Activated CD4-positive, alpha-beta T cell treated with anti-CD3 and anti-CD28 coated beads, Interleukin-2, amount 50 U/mL, for 48 hours (primary cell): Measurements from ENCODE around the gene UTS2R.
"Not testable (repeated sequence)": the region's sequence is repeated elsewhere in the genome, so short reads cannot be mapped to it uniquely, and the experiment has no call there.

Experiments used
- DNase-seq, 2 experiments: peaks; one replicate each; pipeline ENCODE4 v3.0.0-alpha.2; 2020

The UTS2R gene

GRCh38 chr17:82355770-82356427, 15.7 kb upstream of the UTS2R start:
- DNase-seq, result no peak

GRCh38 chr17:82356845-82357355, 14.7 kb upstream of the UTS2R start:
- no peak for DNase-seq

DNA sequence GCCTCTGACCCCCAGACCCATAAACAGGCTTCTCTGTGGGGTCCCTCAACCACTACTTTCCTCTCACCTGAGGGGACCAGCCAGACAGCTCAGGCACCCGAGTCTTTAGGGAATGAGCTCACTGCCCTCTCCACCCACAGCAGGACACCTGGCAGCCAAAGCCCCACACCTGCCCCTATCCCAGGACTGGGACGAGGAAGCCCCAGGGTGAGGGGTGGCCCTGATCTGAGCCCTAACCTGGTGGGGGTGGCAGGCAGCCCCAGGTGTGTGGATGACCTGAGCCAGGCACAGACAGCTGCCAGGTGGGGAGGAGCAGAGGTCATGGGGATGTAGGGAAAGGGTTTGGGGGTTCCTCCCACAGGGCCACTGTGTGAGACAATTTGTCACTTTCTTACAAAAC, 14.2 kb upstream of the UTS2R start:
- DNase-seq, result no peak

- DNase-seq, result no peak
These were observed 12.9 kb upstream of the UTS2R start, which contains the start of gene TEX19 for GRCh38 chr17:82358465-82359350. TSS of gene TEX19 (plus strand) at chr17:82359247. CDS start at chr17:82362151, 2,904 bp downstream.

DNA sequence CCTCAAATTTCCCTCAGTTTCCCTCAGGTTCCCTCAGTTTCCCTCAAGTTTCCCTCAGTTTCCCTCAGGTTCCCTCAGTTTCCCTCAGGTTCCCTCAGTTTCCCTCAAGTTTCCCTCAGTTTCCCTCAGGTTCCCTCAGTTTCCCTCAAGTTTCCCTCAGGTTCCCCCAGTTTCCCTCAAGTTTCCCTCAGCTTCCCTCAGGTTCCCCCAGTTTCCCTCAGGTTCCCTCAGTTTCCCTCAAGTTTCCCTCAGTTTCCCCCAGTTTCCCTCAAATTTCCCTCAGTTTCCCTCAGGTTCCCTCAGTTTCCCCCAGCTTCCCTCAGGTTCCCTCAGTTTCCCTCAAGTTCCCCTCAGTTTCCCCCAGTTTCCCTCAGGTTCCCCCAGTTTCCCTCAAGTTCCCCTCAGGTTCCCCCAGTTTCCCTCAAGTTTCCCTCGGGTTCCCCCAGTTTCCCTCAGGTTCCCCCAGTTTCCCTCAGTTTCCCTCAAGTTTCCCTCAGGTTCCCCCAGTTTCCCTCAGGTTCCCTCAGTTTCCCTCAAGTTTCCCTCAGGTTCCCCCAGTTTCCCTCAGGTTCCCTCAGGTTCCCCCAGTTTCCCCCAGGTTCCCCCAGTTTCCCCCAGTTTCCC, 12.0 kb upstream of the UTS2R start:
- DNase-seq, result not testable (repeated sequence)

- DNase-seq, result no peak
These were observed 9.5 kb upstream of the UTS2R start for GRCh38 chr17:82361885-82362633.

DNA sequence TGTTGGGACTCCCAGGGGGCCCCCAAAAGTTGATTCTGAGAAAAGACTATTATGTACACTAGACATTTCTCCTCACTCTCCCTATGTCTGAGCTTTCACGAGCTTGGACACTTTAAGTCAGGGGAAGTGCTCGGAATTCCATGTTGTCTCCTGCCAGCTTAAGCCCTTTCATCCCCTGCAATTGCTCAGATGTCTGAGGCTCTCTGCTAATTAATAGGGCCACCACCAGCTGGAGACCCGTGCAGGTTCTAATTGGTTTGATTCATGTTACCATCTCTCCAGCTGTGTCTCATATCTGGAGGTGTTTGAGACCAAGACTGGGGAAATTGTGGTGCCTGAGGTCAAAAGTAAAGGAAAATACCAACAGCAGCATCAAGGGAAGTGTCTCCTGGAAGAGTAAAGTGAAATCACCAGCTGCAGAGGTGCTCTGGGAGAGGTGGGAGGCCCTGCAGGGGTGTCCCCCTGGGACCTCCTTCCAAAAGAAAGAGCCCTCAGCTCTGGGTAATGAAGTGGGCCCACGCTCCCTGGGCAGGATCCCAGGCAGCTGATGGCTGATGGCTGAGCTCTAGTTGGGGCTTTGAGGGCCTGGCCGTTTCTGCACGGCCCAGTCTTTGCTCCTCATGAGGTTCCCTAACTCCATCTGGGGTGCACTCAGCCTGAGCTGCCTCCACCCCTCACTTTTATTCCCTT, 5.8 kb upstream of the UTS2R start:
- no peak for DNase-seq

GRCh38 chr17:82366749-82367148, 4.8 kb upstream of the UTS2R start:
- no peak for DNase-seq

DNA sequence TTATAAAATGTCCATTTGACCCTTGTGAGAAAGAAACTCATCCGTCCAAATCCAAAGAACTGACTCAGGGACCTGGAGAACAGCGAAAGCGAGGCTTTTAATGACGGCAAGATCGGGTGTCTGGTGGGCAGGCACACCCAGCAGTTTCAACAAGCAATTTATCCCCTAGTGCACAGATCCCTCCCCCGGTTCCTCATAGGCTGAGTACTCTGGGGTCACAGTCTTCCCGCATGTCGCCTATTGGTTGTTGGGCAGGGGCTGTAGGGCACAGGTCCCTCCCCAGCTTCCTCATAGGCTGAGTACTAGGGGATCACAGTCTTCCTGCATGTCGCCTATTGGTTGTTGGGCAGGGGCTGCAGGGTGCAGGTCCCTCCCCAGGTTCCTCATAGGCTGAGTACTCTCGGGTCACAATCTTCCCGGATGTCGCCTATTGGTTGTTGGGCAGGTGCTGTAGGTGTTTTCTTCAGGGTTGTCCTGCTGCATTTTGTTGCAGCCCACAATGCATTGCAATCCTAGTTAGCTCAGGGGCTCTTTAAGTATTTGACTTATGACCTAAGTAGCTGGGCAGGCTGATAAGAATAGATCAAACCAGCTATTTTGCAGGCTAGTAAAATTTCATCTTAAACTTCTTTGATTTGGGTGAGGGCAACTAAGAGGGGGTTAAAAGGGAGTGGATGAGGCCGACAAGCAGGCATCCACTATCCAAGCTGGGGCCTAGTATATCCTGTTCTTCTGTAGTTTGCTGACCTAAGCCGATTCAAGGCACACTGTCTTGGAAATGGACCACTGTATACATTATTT, 3.6 kb upstream of the UTS2R start:
- DNase-seq, result no peak

DNA sequence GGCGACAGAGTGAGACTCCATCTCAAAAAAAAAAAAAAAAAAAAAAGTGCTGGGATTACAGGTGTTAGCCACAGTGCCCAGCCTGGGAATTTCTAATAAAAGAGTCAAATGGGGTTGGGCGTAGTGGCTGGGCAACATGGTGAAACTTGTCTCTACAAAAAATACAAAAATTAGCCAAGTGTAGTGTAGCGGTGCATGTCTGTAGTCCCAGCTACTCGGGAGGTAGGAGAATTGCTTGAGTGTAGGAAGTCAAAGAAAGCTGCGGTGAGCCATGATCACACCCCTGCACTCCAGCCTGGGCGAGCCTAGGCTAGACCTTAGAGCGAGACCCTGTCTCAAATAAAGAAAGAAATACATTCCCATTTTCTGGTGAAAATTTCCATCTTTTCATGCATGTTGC, 2.4 kb upstream of the UTS2R start:
- no peak for DNase-seq

DNA sequence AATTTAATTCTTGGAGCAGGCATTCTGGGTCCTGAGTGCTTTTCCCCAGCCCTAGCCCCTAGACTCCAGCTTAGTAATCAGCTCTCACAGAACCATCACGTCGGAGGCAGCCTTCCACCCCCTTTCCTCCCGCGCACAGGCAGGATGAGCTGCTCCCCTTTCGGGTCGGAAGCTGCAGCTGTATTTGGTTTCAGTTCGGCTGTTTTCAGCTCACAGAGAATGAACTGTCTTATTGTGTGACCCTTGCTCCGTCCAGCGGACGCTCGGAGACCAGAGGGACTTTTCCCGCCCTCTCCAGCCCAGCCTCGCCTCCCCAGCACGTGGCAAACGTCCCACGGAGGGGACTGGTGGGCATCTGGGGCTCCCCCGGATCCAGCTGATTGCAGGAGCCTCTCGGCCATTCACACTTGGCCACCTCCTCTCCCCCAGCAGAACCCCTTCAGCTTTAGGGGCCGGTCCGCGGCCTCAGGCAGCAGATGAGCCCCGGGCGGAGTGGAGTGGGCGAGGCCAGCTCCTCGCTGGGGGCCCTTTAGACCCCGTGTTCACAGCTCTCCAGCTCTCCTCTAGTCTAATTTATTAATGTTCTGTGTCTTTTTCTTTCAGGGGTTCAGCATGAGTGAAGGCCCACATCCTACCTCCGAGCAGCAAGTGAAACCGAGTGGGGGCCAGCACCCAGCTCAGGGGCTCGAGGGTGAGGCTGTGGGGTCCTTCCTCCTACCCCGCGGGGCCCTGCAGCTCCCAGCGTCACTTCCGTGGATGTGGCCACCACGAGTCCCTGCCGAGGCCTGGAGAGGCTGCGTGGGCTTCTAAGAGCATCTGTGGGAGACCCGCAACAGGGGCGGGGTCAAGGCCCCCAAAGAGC, 863 bp upstream of the UTS2R start:
- peak; percentile 37 to 49 for DNase-seq

- DNase-seq, result no peak
These were observed 895 bp downstream of the UTS2R start for GRCh38 chr17:82372249-82373071.

DNA sequence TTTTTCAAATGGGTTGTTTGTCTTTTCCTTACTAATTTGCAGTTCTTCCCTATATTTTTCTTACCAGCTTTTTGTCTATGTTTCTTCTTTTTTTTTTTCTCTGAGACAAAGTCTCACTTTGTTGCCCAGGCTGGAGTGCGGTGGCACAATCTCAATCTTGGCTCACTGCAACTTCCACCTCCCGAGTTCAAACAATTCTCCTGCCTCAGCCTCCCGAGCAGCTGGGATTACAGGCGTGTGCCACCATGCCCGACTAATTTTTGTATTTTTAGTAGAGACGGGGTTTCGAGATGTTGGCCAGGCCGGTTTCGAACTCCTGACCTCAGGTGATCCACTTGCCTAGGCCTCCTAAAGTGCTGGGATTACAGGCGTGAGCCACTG, 1.5 kb downstream of the UTS2R start:
- DNase-seq, result not testable (repeated sequence)

DNA sequence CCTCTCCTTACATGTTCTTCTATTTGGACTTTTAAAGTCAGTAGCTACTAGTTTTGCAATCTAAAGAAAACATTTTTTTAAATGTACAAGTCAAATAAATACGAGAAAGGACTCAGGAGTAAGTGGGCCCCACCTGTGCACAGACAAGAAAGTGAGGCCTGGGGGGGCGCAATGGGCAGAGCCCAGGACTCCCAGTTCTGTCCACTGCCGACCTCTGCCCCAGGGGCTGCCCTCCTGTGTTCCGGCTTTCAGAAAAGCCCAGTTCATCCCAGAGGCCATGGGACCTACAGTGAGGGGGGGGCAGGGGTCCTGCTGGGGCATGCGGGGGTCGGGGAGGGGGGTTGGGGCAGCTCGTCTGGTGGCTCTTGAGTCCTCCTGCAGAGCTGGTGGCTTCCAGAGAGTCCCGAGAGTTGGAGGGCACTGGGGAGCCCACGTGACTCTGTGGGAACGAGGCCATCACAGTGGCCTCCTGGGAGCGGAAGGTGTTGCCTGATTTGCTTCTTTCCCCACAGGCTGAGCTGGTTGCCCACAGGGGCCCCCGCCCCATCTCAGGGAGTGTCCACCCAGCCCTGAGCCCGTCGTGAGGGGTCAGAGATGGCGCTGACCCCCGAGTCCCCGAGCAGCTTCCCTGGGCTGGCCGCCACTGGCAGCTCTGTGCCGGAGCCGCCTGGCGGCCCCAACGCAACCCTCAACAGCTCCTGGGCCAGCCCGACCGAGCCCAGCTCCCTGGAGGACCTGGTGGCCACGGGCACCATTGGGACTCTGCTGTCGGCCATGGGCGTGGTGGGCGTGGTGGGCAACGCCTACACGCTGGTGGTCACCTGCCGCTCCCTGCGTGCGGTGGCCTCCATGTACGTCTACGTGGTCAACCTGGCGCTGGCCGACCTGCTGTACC, 2.4 kb downstream of the UTS2R start:
- DNase-seq, result no peak

- no peak for DNase-seq
These were observed 3.2 kb downstream of the UTS2R start for GRCh38 chr17:82374626-82375331.

GRCh38 chr17:82375359-82376041, 3.9 kb downstream of the UTS2R start:
- no peak for DNase-seq
